ENCODE data around the gene RPP30. TPM values are rescaled to one million over a fixed set of nuclear protein-coding genes. Genes with fewer than 3 reads are reported as not detected.

Gene RPP30
- total RNA-seq (2014; rRNA removed; shearing (Covaris generic)): 47.6 and 54.9 TPM in 2 replicates

- Histone ChIP-seq H3K27me3 (no peaks in the 10 kb centered on the region), H3K4me3 (peak within 1 kb of the TSS; percentile 94), H3K36me3 (no peaks in the 10 kb centered on the region), H3K4me1 (no peaks in the 10 kb centered on the region), H3K9me3 (replicated peaks) (no peaks in the 10 kb centered on the region), H3K27ac (peak within 1 kb of the TSS; percentile 68)
- DNase-seq: peak; percentile 60 to 66
Observed at GRCh38 chr10:90871766-90872647, at the start of gene RPP30. Gene RPP30 (plus strand): TSS chr10:90871974. CDS start chr10:90871987, 13 bp downstream.

- DNase-seq: no peak
- Histone ChIP-seq H3K27ac (no peak overlapping the region), H3K9me3 (replicated peaks) (no peaks in the 10 kb centered on the region)
Observed at GRCh38 chr10:90822508-90822907, 49.3 kb upstream of the RPP30 start.

GRCh38 chr10:90832111-90832510 lies 39.7 kb upstream of the RPP30 start:
- Histone ChIP-seq H3K9me3 (replicated peaks) (no peaks in the 10 kb centered on the region), H3K4me1 (no peaks in the 10 kb centered on the region), H3K36me3 (no peaks in the 10 kb centered on the region), H3K4me3 (no peak overlapping the region), H3K27ac (no peak overlapping the region), H3K27me3 (no peaks in the 10 kb centered on the region)
- no peak for DNase-seq

More at GRCh38 chr10:90822508-90822907, 49.3 kb upstream of the RPP30 start:
- no peaks in the 10 kb centered on the region for H3K36me3 ChIP-seq
- no peaks in the 10 kb centered on the region for H3K4me1 ChIP-seq
- H3K4me3 ChIP-seq: no peak overlapping the region
- H3K27me3 ChIP-seq: no peaks in the 10 kb centered on the region

GRCh38 chr10:90834326-90834725 lies 37.4 kb upstream of the RPP30 start:
- Histone ChIP-seq H3K36me3 (no peaks in the 10 kb centered on the region), H3K4me1 (no peaks in the 10 kb centered on the region), H3K27ac (no peak overlapping the region), H3K4me3 (no peak overlapping the region), H3K9me3 (replicated peaks) (no peaks in the 10 kb centered on the region), H3K27me3 (no peaks in the 10 kb centered on the region)
- DNase-seq: no peak

GRCh38 chr10:90837486-90837885 lies 34.3 kb upstream of the RPP30 start:
- DNase-seq: no peak
- H3K27me3 ChIP-seq: no peaks in the 10 kb centered on the region
- no peak overlapping the region for H3K27ac ChIP-seq
- no peaks in the 10 kb centered on the region for H3K36me3 ChIP-seq
- H3K9me3 ChIP-seq (replicated peaks): no peaks in the 10 kb centered on the region
- H3K4me1 ChIP-seq: no peaks in the 10 kb centered on the region
- H3K4me3 ChIP-seq: no peak overlapping the region

GRCh38 chr10:90842725-90843124 lies 29.0 kb upstream of the RPP30 start:
- no peak overlapping the region for H3K4me3 ChIP-seq
- H3K9me3 ChIP-seq (replicated peaks): no peaks in the 10 kb centered on the region
- no peaks in the 10 kb centered on the region for H3K36me3 ChIP-seq
- no peak overlapping the region for H3K27ac ChIP-seq
- DNase-seq: no peak
- H3K27me3 ChIP-seq: no peaks in the 10 kb centered on the region
- H3K4me1 ChIP-seq: no peaks in the 10 kb centered on the region

- no peak for DNase-seq
- Histone ChIP-seq H3K27ac (no peak overlapping the region), H3K9me3 (replicated peaks) (no peaks in the 10 kb centered on the region), H3K4me3 (no peak overlapping the region), H3K4me1 (no peaks in the 10 kb centered on the region), H3K27me3 (no peaks in the 10 kb centered on the region), H3K36me3 (no peaks in the 10 kb centered on the region)
Observed at GRCh38 chr10:90845726-90846125, 26.0 kb upstream of the RPP30 start.

GRCh38 chr10:90846746-90847145 lies 25.0 kb upstream of the RPP30 start:
- no peaks in the 10 kb centered on the region for H3K4me1 ChIP-seq
- H3K9me3 ChIP-seq (replicated peaks): no peaks in the 10 kb centered on the region
- H3K27ac ChIP-seq: no peak overlapping the region
- no peak for DNase-seq
- H3K4me3 ChIP-seq: no peak overlapping the region
- H3K36me3 ChIP-seq: no peaks in the 10 kb centered on the region
- no peaks in the 10 kb centered on the region for H3K27me3 ChIP-seq

- Histone ChIP-seq H3K27me3 (no peaks in the 10 kb centered on the region), H3K9me3 (replicated peaks) (no peaks in the 10 kb centered on the region), H3K36me3 (no peaks in the 10 kb centered on the region), H3K4me1 (no peaks in the 10 kb centered on the region), H3K4me3 (no peak overlapping the region), H3K27ac (no peak overlapping the region)
- no peak for DNase-seq
Observed at GRCh38 chr10:90847436-90847835, 24.3 kb upstream of the RPP30 start.

GRCh38 chr10:90849956-90850749 lies 21.6 kb upstream of the RPP30 start:
- Histone ChIP-seq H3K4me3 (no peak overlapping the region), H3K4me1 (no peaks in the 10 kb centered on the region), H3K27me3 (no peaks in the 10 kb centered on the region), H3K9me3 (replicated peaks) (no peaks in the 10 kb centered on the region), H3K27ac (no peak overlapping the region), H3K36me3 (no peaks in the 10 kb centered on the region)
- no peak for DNase-seq

GRCh38 chr10:90855126-90855525 lies 16.6 kb upstream of the RPP30 start:
- no peak overlapping the region for H3K27ac ChIP-seq
- no peaks in the 10 kb centered on the region for H3K9me3 ChIP-seq (replicated peaks)
- H3K4me1 ChIP-seq: no peaks in the 10 kb centered on the region
- no peak overlapping the region for H3K4me3 ChIP-seq
- DNase-seq: no peak
- H3K27me3 ChIP-seq: no peaks in the 10 kb centered on the region
- no peaks in the 10 kb centered on the region for H3K36me3 ChIP-seq

GRCh38 chr10:90856261-90856660 lies 15.5 kb upstream of the RPP30 start:
- no peak overlapping the region for H3K27ac ChIP-seq
- no peaks in the 10 kb centered on the region for H3K27me3 ChIP-seq
- no peak for DNase-seq
- no peaks in the 10 kb centered on the region for H3K9me3 ChIP-seq (replicated peaks)
- no peaks in the 10 kb centered on the region for H3K36me3 ChIP-seq
- H3K4me3 ChIP-seq: no peak overlapping the region
- no peaks in the 10 kb centered on the region for H3K4me1 ChIP-seq

- H3K27ac ChIP-seq: no peak overlapping the region
- no peaks in the 10 kb centered on the region for H3K27me3 ChIP-seq
- H3K4me1 ChIP-seq: no peaks in the 10 kb centered on the region
- no peak for DNase-seq
- H3K36me3 ChIP-seq: no peaks in the 10 kb centered on the region
- H3K9me3 ChIP-seq (replicated peaks): no peaks in the 10 kb centered on the region
- peak overlapping the region; percentile 66 for H3K4me3 ChIP-seq
Observed at GRCh38 chr10:90856964-90857634, 14.7 kb upstream of the RPP30 start.

- Histone ChIP-seq H3K27me3 (no peaks in the 10 kb centered on the region), H3K4me3 (peak within 1 kb of the TSS; percentile 66), H3K27ac (no peak within 1 kb of the TSS), H3K36me3 (no peaks in the 10 kb centered on the region), H3K4me1 (no peaks in the 10 kb centered on the region), H3K9me3 (replicated peaks) (no peaks in the 10 kb centered on the region)
- DNase-seq: peak; percentile 32 to 43
Observed at GRCh38 chr10:90857635-90858460, 13.9 kb upstream of the RPP30 start, which contains the start of gene HTR7. Gene HTR7 (minus strand): TSS chr10:90858039. CDS start chr10:90857671, 368 bp downstream.

Measured in SJCRH30 (cell line).